Testis (tissue), 3 donors: Measurements from ENCODE around the gene CFD. TPM values are rescaled to one million over a fixed set of nuclear protein-coding genes. Genes with fewer than 3 reads are reported as not detected.

Experiments used
- DNase-seq: peaks from one replicate; pipeline ENCODE4 v3.0.0-alpha.2; 2019
- H3K27ac ChIP-seq, 2 donors: fragments of 200-600 bp; sonication (generic); one replicate each; pipeline ENCODE4 v1.5.1; 2019
- H3K27me3 ChIP-seq: fragments of 200-600 bp; sonication (generic); one replicate; pipeline ENCODE4 v1.5.1; 2019
- H3K36me3 ChIP-seq: fragments of 200-600 bp; sonication (generic); one replicate; pipeline ENCODE4 v1.5.1; 2017; ENCODE audit warnings: low read depth; ENCODE audit errors: missing control alignments
- H3K4me1 ChIP-seq: fragments of 200-600 bp; sonication (generic); one replicate; pipeline ENCODE4 v1.5.1; 2019
- H3K4me3 ChIP-seq, 2 donors: fragments of 200-600 bp; sonication (generic); one replicate each; pipeline ENCODE4 v1.5.1; 2017 to 2019
- H3K9me3 ChIP-seq: fragments of 200-600 bp; sonication (generic); one replicate; pipeline ENCODE4 v1.5.1; 2017
- POLR2A ChIP-seq: fragments of 450-650 bp; IDR thresholded peaks from one replicate; pipeline ENCODE4 v1.6.1; 2017; ENCODE audit warnings: antibody characterized with exemption, mild to moderate bottlenecking, moderate library complexity
- WGBS, 2 donors: methylation state at CpG; one replicate each; pipeline ENCODE4 v1.1.5; 2018; 5-methylcytosine and 5-hydroxymethylcytosine counted together
- intact Hi-C: fragments of 100-400 bp; cut with DNase I; formaldehyde crosslinking; loops from one replicate; pipeline ENCODE4 v1.15.1; 2023; ENCODE audit warnings: low total_unique reads
- polyA plus RNA-seq: library from polyadenylated mRNA; stranded (reverse); fragments of 350-450 nt; fragmentation: Illumina TruSeq; extraction: RNeasy Lipid Tissue Mini Kit (QIAGEN cat#74804); gene quantifications from one replicate; pipeline ENCODE4 v1.2.3, GENCODE V29; 2014; ENCODE audit warnings: low read depth, low replicate concordance; ENCODE audit not compliant: insufficient read depth
- total RNA-seq, 2 donors: library from RNA; depleted of rRNA; stranded (reverse); fragments of >200 nt; gene quantifications; one replicate each; pipeline ENCODE4 v1.2.3, GENCODE V29; 2016
- TF ChIP-seq, protein P1 (sequence below), 3 experiments: fragments of 450-650 bp in 2 of 3; fragments of 200-600 bp in 1 of 3; sonication (generic) in 1 of 3; IDR thresholded peaks; one replicate each; pipeline ENCODE4 v1.5.1; 2016 to 2019; ENCODE audit warnings: antibody characterized with exemption in 3 of 3, mild to moderate bottlenecking in 2 of 3, moderate library complexity in 1 of 3

Gene CFD
- total and polyA plus RNA-seq, 3 donors from 2014 or later, result 83.1 to 185 (median 84.3) TPM

DNA sequence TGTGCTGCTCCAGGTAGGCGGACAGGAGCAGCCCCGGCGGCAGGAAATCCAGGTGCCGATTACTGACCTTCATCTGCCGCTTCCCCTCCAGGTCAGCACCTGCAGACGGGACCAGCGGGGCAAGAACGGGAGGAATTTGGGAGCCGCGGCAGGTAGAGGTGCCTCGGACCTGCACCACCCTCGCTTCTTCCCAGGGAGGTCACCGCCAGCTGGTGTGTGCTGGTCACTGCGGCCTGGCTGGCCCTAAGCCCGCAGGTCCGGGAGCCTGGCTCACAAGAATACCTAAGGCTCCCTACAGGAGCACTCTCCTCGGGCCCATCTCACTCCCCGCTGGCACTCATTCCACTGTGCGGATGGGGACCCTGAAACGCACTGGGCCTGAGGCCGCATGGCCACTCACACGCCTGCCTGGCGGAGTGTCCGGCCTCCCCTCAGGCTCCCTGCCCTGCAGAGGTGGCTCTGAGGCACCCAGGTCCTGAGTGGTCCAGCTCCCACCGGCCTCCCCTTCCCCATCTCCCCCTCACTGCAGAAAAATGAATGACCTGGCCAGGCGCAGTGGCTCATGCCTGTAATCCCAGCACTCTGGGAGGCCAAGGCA is 38.1 kb downstream of the CFD start:
- no peaks in the 10 kb centered on the region for H3K4me1 ChIP-seq
- no peak overlapping the region for H3K27ac ChIP-seq
- TF ChIP-seq, protein P1, sequence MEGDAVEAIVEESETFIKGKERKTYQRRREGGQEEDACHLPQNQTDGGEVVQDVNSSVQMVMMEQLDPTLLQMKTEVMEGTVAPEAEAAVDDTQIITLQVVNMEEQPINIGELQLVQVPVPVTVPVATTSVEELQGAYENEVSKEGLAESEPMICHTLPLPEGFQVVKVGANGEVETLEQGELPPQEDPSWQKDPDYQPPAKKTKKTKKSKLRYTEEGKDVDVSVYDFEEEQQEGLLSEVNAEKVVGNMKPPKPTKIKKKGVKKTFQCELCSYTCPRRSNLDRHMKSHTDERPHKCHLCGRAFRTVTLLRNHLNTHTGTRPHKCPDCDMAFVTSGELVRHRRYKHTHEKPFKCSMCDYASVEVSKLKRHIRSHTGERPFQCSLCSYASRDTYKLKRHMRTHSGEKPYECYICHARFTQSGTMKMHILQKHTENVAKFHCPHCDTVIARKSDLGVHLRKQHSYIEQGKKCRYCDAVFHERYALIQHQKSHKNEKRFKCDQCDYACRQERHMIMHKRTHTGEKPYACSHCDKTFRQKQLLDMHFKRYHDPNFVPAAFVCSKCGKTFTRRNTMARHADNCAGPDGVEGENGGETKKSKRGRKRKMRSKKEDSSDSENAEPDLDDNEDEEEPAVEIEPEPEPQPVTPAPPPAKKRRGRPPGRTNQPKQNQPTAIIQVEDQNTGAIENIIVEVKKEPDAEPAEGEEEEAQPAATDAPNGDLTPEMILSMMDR (IDR thresholded peaks at IDR 0.05), result no peak
- no peak for TF ChIP-seq POLR2A
- H3K36me3 ChIP-seq, result no peaks in the 10 kb centered on the region
- WGBS, 2 donors, result 92 to 93% methylated on average over 22 to 25 of the region's 26 CpGs
- H3K27me3 ChIP-seq, result no peaks in the 10 kb centered on the region
- H3K9me3 ChIP-seq, result no peaks in the 10 kb centered on the region
- DNase-seq, result no peak
- intact Hi-C loops, result no loop called here
- no peak overlapping the region for H3K4me3 ChIP-seq

DNA sequence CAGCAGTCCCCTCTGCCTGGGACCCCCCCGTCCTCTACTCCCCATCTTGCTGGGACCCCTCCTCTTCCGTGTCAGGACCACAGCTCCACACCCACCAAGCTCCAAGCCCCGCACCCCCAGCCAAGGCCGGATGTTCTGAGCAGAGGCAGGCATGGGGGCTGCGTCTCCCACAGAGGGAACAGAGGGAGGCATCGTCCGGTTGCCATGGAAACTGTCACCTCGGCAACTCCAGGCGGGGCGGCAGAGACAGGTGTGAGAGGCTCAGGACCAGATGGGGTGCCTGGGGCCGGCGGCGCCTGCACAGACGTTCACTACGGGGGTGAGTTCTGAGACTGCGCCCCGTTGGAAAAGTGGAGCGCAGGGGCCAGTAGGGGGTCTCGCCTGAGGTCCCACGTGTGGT is 39.2 kb downstream of the CFD start:
- Histone ChIP-seq H3K27me3 (no peaks in the 10 kb centered on the region), H3K27ac (no peak overlapping the region), H3K4me1 (no peaks in the 10 kb centered on the region), H3K36me3 (no peaks in the 10 kb centered on the region), H3K4me3 (no peak overlapping the region), H3K9me3 (no peaks in the 10 kb centered on the region)
- peak; percentile 62 for DNase-seq
- no peak for TF ChIP-seq POLR2A
- TF ChIP-seq, protein P1 (IDR thresholded peaks at IDR 0.05), result no peak
- intact Hi-C loops, result no loop called here
- 73 to 75% methylated on average over 20 of the region's 20 CpGs for WGBS, 2 donors

DNA sequence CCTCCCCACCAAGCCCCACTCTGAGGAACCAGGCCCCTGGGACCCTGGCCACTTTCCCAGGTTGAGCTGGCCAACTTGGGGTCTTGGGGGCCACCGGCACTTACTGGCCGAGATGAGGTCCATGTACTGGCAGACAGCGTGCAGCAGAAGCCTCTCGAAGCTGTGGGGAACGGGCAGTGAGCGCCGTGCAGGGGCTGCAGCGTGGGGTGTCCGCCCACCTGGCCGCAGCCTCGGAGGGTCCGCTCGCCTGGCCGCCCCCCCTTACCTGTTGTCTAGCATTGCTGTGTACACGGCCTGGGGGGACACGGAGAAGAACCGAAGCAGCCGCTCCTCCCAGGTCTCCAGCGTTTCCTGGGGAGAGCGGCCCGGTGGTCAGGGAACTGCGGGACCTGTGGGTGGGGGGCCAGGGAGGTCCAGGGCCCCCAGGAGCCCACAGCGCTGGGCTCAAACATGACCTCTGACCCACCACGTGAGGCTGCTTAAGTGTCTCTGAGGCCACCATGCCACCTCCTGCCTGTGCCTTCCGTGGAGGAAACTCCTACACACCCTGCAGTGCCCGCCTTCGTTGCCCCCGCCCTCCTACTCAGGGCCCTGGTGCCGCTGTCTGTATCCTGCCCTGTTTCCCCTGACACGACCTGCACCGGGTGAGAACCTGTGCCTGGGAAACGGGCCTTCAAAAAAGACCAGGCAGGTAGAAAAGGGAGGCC is 40.0 kb downstream of the CFD start:
- TF ChIP-seq POLR2A, result no peak
- TF ChIP-seq, protein P1 (IDR thresholded peaks at IDR 0.05), result no peak
- Histone ChIP-seq H3K27me3 (no peaks in the 10 kb centered on the region), H3K36me3 (no peaks in the 10 kb centered on the region), H3K4me3 (no peak overlapping the region), H3K27ac (no peak overlapping the region), H3K4me1 (no peaks in the 10 kb centered on the region), H3K9me3 (no peaks in the 10 kb centered on the region)
- intact Hi-C loops, result no loop called here
- 85 to 88% methylated on average over 12 to 32 of the region's 32 CpGs for WGBS, 2 donors
- no peak for DNase-seq

DNA sequence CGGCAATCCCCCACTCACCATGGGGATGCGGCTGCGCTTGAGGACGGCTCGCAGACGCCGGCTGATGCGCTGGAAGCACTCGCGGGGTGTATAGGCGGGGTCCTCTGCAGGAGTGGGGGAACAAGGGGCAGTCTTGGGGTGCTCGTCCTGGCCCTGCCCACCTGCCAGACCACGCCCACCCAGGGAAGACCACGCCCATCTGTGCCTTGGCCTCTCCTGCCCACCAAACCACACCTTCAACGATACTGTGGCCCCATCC is 40.5 kb downstream of the CFD start:
- TF ChIP-seq, protein P1 (IDR thresholded peaks at IDR 0.05), result no peak
- no peak for TF ChIP-seq POLR2A
- Histone ChIP-seq H3K4me1 (no peaks in the 10 kb centered on the region), H3K4me3 (no peak overlapping the region), H3K9me3 (no peaks in the 10 kb centered on the region), H3K27ac (no peak overlapping the region), H3K27me3 (no peaks in the 10 kb centered on the region), H3K36me3 (no peaks in the 10 kb centered on the region)
- no peak for DNase-seq
- 86 to 89% methylated on average over 7 to 15 of the region's 15 CpGs for WGBS, 2 donors
- intact Hi-C loops, result no loop called here
